PC-9 (cell line): ENCODE measurements around the gene OR2G3. TPM values are rescaled to one million over a fixed set of nuclear protein-coding genes. Genes with fewer than 3 reads are reported as not detected.

ENCODE experiments used
- BruUV-seq: library from RNA; stranded (reverse); fragments of 400-500 nt; replicated peaks from 2 replicates; lab custom pipeline; 2021; lab: Mats Ljungman, UMichigan
- CTCF ChIA-PET: fragments of 300-600 bp; sonication (Branson Sonifier 250); formaldehyde crosslinking; loops from one replicate; lab custom pipeline; 2022; ENCODE audit warnings: antibody characterized with exemption; lab: Charles Lee
- POLR2A ChIA-PET: fragments of 300-600 bp; sonication (Branson Sonifier 250); formaldehyde crosslinking; loops from one replicate; lab custom pipeline; 2022; ENCODE audit warnings: antibody characterized with exemption; ENCODE audit not compliant: unreplicated experiment; lab: Charles Lee
- DNase-seq, 2 experiments: peaks; one replicate each; pipeline versions ENCODE4 v3.0.0 to v3.0.0-alpha.2; 2015 to 2022; ENCODE audit warnings: mixed read lengths in 1 of 2
- H2AFZ ChIP-seq: fragments of 200-600 bp; sonication (generic); 2 replicates; pipeline ENCODE4 v1.8.1; 2017; ENCODE audit warnings: antibody characterized with exemption
- H3F3A ChIP-seq: fragments of 200-600 bp; sonication (generic); 2 replicates; pipeline ENCODE4 v1.8.1; 2017; ENCODE audit warnings: antibody characterized with exemption, mild to moderate bottlenecking, low read depth; ENCODE audit not compliant: insufficient read depth
- H3K27ac ChIP-seq: fragments of 200-600 bp; sonication (generic); 2 replicates; pipeline ENCODE4 v1.6.1; 2016; ENCODE audit warnings: mixed run types
- H3K27me3 ChIP-seq: fragments of 200-600 bp; sonication (generic); 2 replicates; pipeline ENCODE4 v1.6.1; 2016; ENCODE audit warnings: low read depth, mixed run types; ENCODE audit not compliant: insufficient read depth
- H3K36me3 ChIP-seq: fragments of 200-600 bp; sonication (generic); 2 replicates; pipeline ENCODE4 v1.6.1; 2016; ENCODE audit warnings: low read depth, mixed run types
- H3K4me1 ChIP-seq: fragments of 200-600 bp; sonication (generic); replicated peaks from 2 replicates; pipeline ENCODE4 v1.6.1; 2016; ENCODE audit warnings: mixed run types; ENCODE audit not compliant: insufficient read depth
- H3K4me2 ChIP-seq: fragments of 200-600 bp; sonication (generic); 2 replicates; pipeline ENCODE4 v1.6.1; 2017; ENCODE audit warnings: mixed run types
- H3K4me3 ChIP-seq: fragments of 200-600 bp; sonication (generic); 2 replicates; pipeline ENCODE4 v1.6.1; 2016; ENCODE audit warnings: mixed run types
- H3K79me2 ChIP-seq: fragments of 200-600 bp; sonication (generic); 2 replicates; pipeline ENCODE4 v1.6.1; 2017; ENCODE audit warnings: low read depth, mixed run types
- H3K9me2 ChIP-seq: fragments of 200-600 bp; sonication (generic); 2 replicates; pipeline ENCODE4 v1.8.1; 2017; ENCODE audit warnings: mild to moderate bottlenecking; ENCODE audit not compliant: insufficient read depth
- H3K9me3 ChIP-seq: fragments of 200-600 bp; sonication (generic); 2 replicates; pipeline ENCODE4 v1.8.1; 2016; ENCODE audit warnings: low read depth; ENCODE audit not compliant: insufficient read depth
- H4K20me1 ChIP-seq: fragments of 200-600 bp; sonication (generic); 2 replicates; pipeline ENCODE4 v1.8.1; 2017; ENCODE audit not compliant: insufficient read depth
- EZH2 ChIP-seq: fragments of 200-600 bp; sonication (generic); IDR thresholded peaks from 2 replicates; pipeline ENCODE4 v1.8.0; 2017; ENCODE audit warnings: antibody characterized with exemption, low read depth
- intact Hi-C: fragments of 100-400 bp; cut with micrococcal nuclease; formaldehyde crosslinking; loops from one replicate; pipeline ENCODE4 v1.10.0; 2022; ENCODE audit not compliant: unreplicated experiment
- total RNA-seq: library from RNA; stranded (reverse); gene quantifications from 2 replicates; pipeline ENCODE4 v1.2.3, GENCODE V29; 2021
- TF ChIP-seq, protein P1 (sequence below): fragments of 200-600 bp; sonication (generic); conservative IDR thresholded peaks from 2 replicates; pipeline ENCODE4 v1.6.1; 2017; ENCODE audit warnings: mixed run types, antibody characterized with exemption, mild to moderate bottlenecking, moderate library complexity

OR2G3 gene
- total RNA-seq, 1 experiment from 2014 or later = not detected

DNA sequence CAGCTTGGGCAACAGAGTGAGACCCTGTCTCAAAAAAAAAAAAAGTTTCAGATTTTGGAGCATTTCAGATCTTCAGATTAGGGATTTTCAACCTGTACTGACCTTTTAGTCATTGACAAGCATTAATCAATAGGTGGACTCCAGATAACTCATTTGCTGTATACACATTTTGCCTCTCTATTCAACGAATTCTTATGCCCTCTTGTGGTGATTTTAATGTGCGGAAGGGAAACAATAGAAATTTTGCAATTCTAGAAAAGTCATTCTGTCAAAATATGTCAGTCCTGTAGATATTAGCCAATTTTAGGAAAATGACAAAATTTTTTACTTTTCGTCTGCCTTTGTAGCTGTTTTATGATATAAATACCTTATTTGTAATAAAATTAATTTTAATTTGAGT is 28.9 kb upstream of the OR2G3 start:
- Histone ChIP-seq H3K9me2 (no peaks in the 10 kb centered on the region), H3K9me3 (no peaks in the 10 kb centered on the region), H3F3A (no peaks in the 10 kb centered on the region), H3K79me2 (no peaks in the 10 kb centered on the region), H2AFZ (no peak overlapping the region), H3K27ac (no peak overlapping the region), H4K20me1 (no peaks in the 10 kb centered on the region), H3K36me3 (no peaks in the 10 kb centered on the region), H3K4me3 (no peak overlapping the region), H3K4me2 (no peak overlapping the region), H3K27me3 (no peaks in the 10 kb centered on the region), H3K4me1 (no peaks in the 10 kb centered on the region)
- ChIA-PET CTCF (no interaction called here), POLR2A (no interaction called here)
- TF ChIP-seq, protein P1, sequence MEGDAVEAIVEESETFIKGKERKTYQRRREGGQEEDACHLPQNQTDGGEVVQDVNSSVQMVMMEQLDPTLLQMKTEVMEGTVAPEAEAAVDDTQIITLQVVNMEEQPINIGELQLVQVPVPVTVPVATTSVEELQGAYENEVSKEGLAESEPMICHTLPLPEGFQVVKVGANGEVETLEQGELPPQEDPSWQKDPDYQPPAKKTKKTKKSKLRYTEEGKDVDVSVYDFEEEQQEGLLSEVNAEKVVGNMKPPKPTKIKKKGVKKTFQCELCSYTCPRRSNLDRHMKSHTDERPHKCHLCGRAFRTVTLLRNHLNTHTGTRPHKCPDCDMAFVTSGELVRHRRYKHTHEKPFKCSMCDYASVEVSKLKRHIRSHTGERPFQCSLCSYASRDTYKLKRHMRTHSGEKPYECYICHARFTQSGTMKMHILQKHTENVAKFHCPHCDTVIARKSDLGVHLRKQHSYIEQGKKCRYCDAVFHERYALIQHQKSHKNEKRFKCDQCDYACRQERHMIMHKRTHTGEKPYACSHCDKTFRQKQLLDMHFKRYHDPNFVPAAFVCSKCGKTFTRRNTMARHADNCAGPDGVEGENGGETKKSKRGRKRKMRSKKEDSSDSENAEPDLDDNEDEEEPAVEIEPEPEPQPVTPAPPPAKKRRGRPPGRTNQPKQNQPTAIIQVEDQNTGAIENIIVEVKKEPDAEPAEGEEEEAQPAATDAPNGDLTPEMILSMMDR = peak; percentile 50
- TF ChIP-seq EZH2 = no peak
- intact Hi-C loops = loop anchor here (1.0 to 5.0 kb wide), 2 partner anchors 184 to 204 kb away; no protein-coding TSS in a partner anchor
- no TSS peak for BruUV-seq
- no peak for DNase-seq

GRCh38 chr1:247578946-247579460 is 26.4 kb upstream of the OR2G3 start:
- H3F3A ChIP-seq = no peaks in the 10 kb centered on the region
- H3K4me3 ChIP-seq = no peak overlapping the region
- H2AFZ ChIP-seq = no peak overlapping the region
- no peaks in the 10 kb centered on the region for H3K36me3 ChIP-seq
- H3K9me3 ChIP-seq = no peaks in the 10 kb centered on the region
- no peaks in the 10 kb centered on the region for H3K4me1 ChIP-seq
- no peak for DNase-seq
- intact Hi-C loops = loop anchor here (5.0 kb wide), 1 partner anchor 187 kb away; no protein-coding TSS in a partner anchor
- ChIA-PET CTCF (no interaction called here), POLR2A (no interaction called here)
- H4K20me1 ChIP-seq = no peaks in the 10 kb centered on the region
- H3K27me3 ChIP-seq = no peaks in the 10 kb centered on the region
- no peaks in the 10 kb centered on the region for H3K79me2 ChIP-seq
- no peak overlapping the region for H3K4me2 ChIP-seq
- BruUV-seq = no TSS peak
- H3K27ac ChIP-seq = no peak overlapping the region
- TF ChIP-seq EZH2 = no peak
- TF ChIP-seq, protein P1 = no peak
- no peaks in the 10 kb centered on the region for H3K9me2 ChIP-seq

DNA sequence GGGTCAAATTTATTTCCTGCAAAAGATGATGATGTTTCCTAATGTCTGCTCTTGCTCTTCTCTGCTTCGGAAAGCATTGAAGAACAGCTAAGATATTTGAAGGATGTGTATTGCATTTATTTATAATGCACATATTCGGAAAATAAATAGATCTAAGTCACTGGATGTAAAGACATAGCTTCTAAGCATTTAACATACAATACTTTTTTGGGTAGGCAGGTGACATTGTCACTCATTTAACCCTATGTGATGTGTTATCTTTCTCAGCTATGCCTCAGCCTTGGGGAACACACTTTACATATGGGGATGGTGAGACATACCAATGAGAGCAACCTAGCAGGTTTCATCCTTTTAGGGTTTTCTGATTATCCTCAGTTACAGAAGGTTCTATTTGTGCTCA is 17.3 kb upstream of the OR2G3 start, which contains the start of gene OR2G2:
OR2G2 (plus strand) TSS at position 301 of the 400 bp plus-strand sequence; CDS start at position 301, 0 bp downstream.
- no peaks in the 10 kb centered on the region for H3K9me3 ChIP-seq
- H4K20me1 ChIP-seq = no peaks in the 10 kb centered on the region
- POLR2A ChIA-PET = no interaction called here
- TF ChIP-seq, protein P1 = no peak
- TF ChIP-seq EZH2 = no peak
- no peak within 1 kb of the TSS for H3K27ac ChIP-seq
- CTCF ChIA-PET = no interaction called here
- no peaks in the 10 kb centered on the region for H3K9me2 ChIP-seq
- no peak within 1 kb of the TSS for H3K4me2 ChIP-seq
- H3K4me1 ChIP-seq = no peaks in the 10 kb centered on the region
- DNase-seq = no peak
- no peak within 1 kb of the TSS for H2AFZ ChIP-seq
- H3K4me3 ChIP-seq = no peak within 1 kb of the TSS
- intact Hi-C loops = no loop called here
- no peaks in the 10 kb centered on the region for H3K36me3 ChIP-seq
- H3F3A ChIP-seq = no peaks in the 10 kb centered on the region
- H3K79me2 ChIP-seq = no peaks in the 10 kb centered on the region
- BruUV-seq = no TSS peak
- H3K27me3 ChIP-seq = peaks cover 4% of the 10 kb centered on the region; the same call in 1 of the 2 replicates
